ENCODE data around the gene TESMIN.

TESMIN gene

DNA sequence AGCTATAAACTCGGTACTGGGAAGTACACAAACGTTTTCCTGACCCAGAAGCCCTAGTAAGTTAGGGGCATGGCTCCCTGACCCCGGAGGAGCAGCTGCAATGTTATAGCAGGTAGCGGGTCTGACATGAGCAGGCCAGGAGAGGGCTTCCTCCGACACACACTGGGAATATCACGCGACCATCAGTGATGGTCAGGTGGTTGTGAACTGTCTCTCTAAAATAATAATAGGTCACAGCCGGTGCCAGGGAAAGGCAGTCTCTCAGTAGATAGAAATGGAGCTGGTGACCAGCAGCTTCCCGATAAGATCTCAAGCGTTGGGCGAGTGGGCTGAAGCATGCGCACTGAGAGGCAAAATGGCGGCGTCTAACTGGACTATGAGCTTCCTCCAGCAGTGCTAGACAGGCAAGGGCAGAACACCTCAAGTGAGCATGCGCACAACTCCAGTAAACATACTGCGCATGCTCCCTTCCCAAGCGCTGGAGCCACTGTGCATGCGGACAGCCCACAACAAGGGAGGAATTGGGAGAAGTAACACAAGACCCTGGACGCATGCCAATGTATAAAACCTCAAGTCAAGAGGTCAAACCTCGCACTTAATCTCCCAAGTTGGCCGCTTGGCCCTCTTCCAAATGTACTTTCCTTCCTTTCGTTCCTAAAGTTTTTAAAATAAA lies 22.3 kb upstream of the TESMIN start:
- DNase-seq (ENCODE audit: low read depth): no peak
- TF ChIP-seq, protein P1, sequence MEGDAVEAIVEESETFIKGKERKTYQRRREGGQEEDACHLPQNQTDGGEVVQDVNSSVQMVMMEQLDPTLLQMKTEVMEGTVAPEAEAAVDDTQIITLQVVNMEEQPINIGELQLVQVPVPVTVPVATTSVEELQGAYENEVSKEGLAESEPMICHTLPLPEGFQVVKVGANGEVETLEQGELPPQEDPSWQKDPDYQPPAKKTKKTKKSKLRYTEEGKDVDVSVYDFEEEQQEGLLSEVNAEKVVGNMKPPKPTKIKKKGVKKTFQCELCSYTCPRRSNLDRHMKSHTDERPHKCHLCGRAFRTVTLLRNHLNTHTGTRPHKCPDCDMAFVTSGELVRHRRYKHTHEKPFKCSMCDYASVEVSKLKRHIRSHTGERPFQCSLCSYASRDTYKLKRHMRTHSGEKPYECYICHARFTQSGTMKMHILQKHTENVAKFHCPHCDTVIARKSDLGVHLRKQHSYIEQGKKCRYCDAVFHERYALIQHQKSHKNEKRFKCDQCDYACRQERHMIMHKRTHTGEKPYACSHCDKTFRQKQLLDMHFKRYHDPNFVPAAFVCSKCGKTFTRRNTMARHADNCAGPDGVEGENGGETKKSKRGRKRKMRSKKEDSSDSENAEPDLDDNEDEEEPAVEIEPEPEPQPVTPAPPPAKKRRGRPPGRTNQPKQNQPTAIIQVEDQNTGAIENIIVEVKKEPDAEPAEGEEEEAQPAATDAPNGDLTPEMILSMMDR (IDR thresholded peaks at IDR 0.05; ENCODE audit: insufficient read depth, low read depth, low read length, missing control alignments): no peak

DNA sequence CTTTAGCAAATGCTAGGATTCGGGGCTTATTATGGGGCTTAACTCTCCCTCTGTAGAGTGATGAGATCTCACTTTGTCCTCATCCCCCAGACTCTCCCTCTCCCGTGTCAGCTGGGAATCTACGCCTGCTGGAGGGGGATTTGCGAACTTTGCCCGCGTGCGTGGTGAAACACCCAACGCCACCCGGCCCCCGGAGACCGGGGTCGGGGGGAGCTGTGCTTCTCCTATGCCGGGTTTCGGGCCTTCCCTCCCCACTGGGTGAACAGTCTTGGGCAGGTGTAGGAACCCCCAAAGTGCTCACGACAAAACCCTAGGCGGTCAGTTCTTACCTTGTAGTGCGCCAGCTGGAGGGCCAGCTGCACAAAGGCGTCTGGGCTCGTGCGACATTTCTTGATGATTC lies 21.6 kb upstream of the TESMIN start:
- no peak overlapping the region for H3K4me3 ChIP-seq (ENCODE audit: low read length)
- no peak for DNase-seq (ENCODE audit: low read depth)
- TF ChIP-seq, protein P1 (IDR thresholded peaks at IDR 0.05; ENCODE audit: insufficient read depth, low read depth, low read length, missing control alignments): no peak

More for the DNA sequence above, 22.3 kb upstream of the TESMIN start:
- no peak overlapping the region for H3K4me3 ChIP-seq (ENCODE audit: low read length)

DNA sequence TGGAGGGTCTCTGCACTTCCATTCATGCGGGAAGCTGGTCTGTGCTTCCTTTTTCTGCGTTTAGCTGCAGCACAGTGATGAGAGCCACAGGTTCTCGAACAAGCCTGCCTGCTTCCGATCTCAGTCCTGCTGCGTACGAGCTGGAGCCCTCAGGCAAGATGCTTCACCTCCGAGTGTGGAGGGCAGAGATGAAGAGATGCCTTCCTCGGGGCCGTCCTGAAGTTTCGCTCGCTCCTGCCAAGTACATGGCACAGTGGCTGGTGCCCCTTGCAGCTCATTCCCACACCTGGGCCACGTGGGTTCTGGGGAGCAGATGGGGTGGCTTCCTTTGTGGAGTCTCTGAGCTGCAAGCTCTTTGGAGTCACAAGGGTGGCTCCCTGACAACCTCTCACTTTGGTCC lies 19.5 kb upstream of the TESMIN start:
- no peak for DNase-seq (ENCODE audit: low read depth)
- TF ChIP-seq, protein P1 (IDR thresholded peaks at IDR 0.05; ENCODE audit: insufficient read depth, low read depth, low read length, missing control alignments): no peak
- H3K4me3 ChIP-seq (ENCODE audit: low read length): no peak overlapping the region

DNA sequence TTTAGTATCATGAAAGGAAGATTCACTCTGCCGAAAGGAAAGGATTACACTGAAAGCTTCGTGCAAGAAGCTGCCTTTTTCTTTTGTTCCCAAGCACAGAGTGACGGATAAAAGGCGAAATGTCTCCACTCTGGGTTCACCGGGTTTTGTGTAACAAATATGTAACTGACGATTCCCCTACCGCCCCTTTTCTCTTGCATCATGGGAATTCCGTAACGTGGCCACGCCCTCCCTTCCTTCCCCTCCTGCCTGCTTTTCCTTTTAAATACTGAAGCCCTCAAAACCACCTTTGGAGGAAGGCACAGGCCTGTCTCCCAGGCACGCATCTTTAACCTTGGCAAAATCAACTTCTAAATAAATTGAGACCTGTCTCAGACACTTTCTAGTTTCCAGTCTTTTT lies 16.4 kb upstream of the TESMIN start:
- TF ChIP-seq, protein P1 (IDR thresholded peaks at IDR 0.05; ENCODE audit: insufficient read depth, low read depth, low read length, missing control alignments): no peak
- no peak overlapping the region for H3K4me3 ChIP-seq (ENCODE audit: low read length)
- no peak for DNase-seq (ENCODE audit: low read depth)

DNA sequence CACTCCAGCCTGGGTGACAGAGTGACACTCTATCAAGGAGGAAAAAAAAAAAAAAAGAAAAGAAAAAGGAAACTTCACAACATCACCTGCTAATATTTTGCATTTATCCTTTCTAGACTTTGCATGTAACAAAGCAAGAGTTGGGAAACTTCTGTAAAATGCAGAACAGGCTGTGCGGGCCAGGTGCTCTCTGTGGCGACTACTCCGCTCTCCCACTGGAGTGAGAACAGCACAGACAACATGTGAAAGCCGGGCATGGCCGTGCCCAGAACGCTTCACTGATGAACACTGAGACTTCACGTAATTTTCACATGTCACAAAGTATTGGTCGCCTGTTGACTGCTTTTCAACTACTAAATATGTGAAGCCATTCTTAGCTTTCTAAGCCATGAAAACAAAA lies 15.5 kb upstream of the TESMIN start:
- no peak overlapping the region for H3K4me3 ChIP-seq (ENCODE audit: low read length)
- no peak for DNase-seq (ENCODE audit: low read depth)
- TF ChIP-seq, protein P1 (IDR thresholded peaks at IDR 0.05; ENCODE audit: insufficient read depth, low read depth, low read length, missing control alignments): no peak

DNA sequence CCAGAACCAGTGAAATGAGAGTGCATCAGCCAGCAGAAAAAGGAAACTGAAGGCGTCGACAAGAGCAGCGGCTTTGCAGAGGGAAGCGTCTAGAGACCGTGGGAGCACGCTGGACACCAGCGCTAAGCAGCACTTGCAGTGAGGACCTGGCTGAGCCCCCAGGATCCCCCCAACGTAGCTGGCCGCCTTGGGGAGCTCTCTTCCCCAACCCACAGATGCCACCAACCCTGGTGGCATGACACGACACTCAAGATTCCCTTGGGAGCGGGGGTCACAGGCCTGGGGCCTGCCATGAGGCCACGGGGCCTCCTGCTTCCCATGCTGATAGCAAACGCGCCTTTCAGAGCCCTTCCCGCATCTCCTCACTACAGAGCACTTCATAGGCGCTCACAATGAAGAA lies 13.4 kb upstream of the TESMIN start:
- no peak for DNase-seq (ENCODE audit: low read depth)
- TF ChIP-seq, protein P1 (IDR thresholded peaks at IDR 0.05; ENCODE audit: insufficient read depth, low read depth, low read length, missing control alignments): no peak
- no peak overlapping the region for H3K4me3 ChIP-seq (ENCODE audit: low read length)
